ENCODE data around the gene FSD1L. TPM values are rescaled to one million over a fixed set of nuclear protein-coding genes. Genes with fewer than 3 reads are reported as not detected.

FSD1L gene
- total and polyA plus RNA-seq, 2 of the 13 experiments (the other 11 are each of a cell fraction or from before 2014, with no cell fraction given): 4.1 to 5.1 TPM

DNA sequence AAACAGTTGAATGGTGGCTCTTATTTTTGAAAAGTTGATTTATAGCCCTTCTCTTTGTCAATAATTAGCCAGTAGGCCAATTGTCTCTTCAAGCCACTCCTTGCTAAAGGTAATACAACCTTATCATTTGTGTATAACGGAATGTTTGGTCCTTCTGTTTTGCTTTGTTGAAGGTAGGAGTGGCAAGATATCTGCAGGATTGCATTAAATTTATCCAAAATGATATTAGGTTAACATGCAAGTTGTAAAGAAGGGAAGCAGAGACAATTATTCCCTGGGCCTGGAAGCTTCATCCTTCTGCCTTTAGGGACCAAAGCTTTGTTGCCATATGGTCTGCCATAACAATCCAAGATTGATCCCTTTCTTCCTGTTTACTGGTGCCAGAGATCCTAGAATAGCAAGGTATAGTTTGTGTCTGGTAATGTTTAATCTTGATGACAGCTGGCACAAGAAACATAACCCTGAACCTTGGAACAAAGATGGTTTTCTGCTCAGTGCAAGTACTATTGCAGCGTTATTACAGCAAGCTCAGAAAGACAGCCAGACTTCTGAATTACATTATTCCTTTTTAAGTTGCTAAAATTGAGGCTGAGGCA, 15.5 kb upstream of the FSD1L start (continued):
- TF ChIP-seq, protein P1, sequence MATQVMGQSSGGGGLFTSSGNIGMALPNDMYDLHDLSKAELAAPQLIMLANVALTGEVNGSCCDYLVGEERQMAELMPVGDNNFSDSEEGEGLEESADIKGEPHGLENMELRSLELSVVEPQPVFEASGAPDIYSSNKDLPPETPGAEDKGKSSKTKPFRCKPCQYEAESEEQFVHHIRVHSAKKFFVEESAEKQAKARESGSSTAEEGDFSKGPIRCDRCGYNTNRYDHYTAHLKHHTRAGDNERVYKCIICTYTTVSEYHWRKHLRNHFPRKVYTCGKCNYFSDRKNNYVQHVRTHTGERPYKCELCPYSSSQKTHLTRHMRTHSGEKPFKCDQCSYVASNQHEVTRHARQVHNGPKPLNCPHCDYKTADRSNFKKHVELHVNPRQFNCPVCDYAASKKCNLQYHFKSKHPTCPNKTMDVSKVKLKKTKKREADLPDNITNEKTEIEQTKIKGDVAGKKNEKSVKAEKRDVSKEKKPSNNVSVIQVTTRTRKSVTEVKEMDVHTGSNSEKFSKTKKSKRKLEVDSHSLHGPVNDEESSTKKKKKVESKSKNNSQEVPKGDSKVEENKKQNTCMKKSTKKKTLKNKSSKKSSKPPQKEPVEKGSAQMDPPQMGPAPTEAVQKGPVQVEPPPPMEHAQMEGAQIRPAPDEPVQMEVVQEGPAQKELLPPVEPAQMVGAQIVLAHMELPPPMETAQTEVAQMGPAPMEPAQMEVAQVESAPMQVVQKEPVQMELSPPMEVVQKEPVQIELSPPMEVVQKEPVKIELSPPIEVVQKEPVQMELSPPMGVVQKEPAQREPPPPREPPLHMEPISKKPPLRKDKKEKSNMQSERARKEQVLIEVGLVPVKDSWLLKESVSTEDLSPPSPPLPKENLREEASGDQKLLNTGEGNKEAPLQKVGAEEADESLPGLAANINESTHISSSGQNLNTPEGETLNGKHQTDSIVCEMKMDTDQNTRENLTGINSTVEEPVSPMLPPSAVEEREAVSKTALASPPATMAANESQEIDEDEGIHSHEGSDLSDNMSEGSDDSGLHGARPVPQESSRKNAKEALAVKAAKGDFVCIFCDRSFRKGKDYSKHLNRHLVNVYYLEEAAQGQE (IDR thresholded peaks at IDR 0.05; ENCODE audit: borderline replicate concordance in 1 of 2, low read depth in 1 of 2, low read length in 2 of 2): no peak
- TF ChIP-seq ERF (CRISPR knock-in tag; IDR thresholded peaks at IDR 0.05): peak; percentile 76
- TF ChIP-seq SYNCRIP (IDR thresholded peaks at IDR 0.05; ENCODE audit: insufficient read depth, low read depth, low read length): no peak
- TF ChIP-seq BCL6 (CRISPR knock-in tag; IDR thresholded peaks at IDR 0.05): peak; percentile 53; the same call in 1 of the 2 replicates
- TF ChIP-seq PAF1 (CRISPR knock-in tag; IDR thresholded peaks at IDR 0.05): no peak
- TF ChIP-seq, protein P2, sequence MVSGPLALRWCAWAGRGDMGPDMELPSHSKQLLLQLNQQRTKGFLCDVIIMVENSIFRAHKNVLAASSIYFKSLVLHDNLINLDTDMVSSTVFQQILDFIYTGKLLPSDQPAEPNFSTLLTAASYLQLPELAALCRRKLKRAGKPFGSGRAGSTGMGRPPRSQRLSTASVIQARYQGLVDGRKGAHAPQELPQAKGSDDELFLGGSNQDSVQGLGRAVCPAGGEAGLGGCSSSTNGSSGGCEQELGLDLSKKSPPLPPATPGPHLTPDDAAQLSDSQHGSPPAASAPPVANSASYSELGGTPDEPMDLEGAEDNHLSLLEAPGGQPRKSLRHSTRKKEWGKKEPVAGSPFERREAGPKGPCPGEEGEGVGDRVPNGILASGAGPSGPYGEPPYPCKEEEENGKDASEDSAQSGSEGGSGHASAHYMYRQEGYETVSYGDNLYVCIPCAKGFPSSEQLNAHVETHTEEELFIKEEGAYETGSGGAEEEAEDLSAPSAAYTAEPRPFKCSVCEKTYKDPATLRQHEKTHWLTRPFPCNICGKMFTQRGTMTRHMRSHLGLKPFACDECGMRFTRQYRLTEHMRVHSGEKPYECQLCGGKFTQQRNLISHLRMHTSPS (CRISPR knock-in tag; IDR thresholded peaks at IDR 0.05; ENCODE audit: low read depth): 0 out of 2 replicates have a peak, but pooled peaks have one; percentile 23
- TF ChIP-seq ZNF615 (CRISPR knock-in tag; IDR thresholded peaks at IDR 0.05; ENCODE audit: borderline replicate concordance): no peak
- TF ChIP-seq NR2C2 (CRISPR knock-in tag; IDR thresholded peaks at IDR 0.05; ENCODE audit: borderline replicate concordance): peak; percentile 32; the same call in 1 of the 2 replicates
- TF ChIP-seq ZFP36L1 (CRISPR knock-in tag; IDR thresholded peaks at IDR 0.05): no peak
- TF ChIP-seq FOXP1 (IDR thresholded peaks at IDR 0.05): no peak
- TF ChIP-seq FOXP1 (CRISPR knock-in tag; IDR thresholded peaks at IDR 0.05): peak; percentile 98
- no peak for TF ChIP-seq ZNF7 (CRISPR knock-in tag; IDR thresholded peaks at IDR 0.05)
- no peak for TF ChIP-seq TERF1 (CRISPR knock-in tag; IDR thresholded peaks at IDR 0.05)
- TF ChIP-seq ATF5 (CRISPR knock-in tag; IDR thresholded peaks at IDR 0.05; ENCODE audit: low read depth): no peak
- TF ChIP-seq FOXK1 (CRISPR knock-in tag; IDR thresholded peaks at IDR 0.05; ENCODE audit: borderline replicate concordance, low read depth): peak; percentile 82; the same call in 1 of the 2 replicates
- peak; percentile 33; the same call in 1 of the 2 replicates for TF ChIP-seq HNF4G (IDR thresholded peaks at IDR 0.05; ENCODE audit: borderline replicate concordance, low read depth, low read length)
- TF ChIP-seq HNF4G (CRISPR knock-in tag; IDR thresholded peaks at IDR 0.05; ENCODE audit: borderline replicate concordance, low read depth): no peak; the same call in 1 of the 2 replicates
- no peak; the same call in 1 of the 2 replicates for TF ChIP-seq GATA4 (IDR thresholded peaks at IDR 0.05; ENCODE audit: borderline replicate concordance, low read depth)
- TF ChIP-seq TBX2 (CRISPR knock-in tag; IDR thresholded peaks at IDR 0.05; ENCODE audit: borderline replicate concordance): 0 out of 2 replicates have a peak, but pooled peaks have one; percentile 19
- TF ChIP-seq HHEX (CRISPR knock-in tag; IDR thresholded peaks at IDR 0.05): peak; percentile 44; the same call in 1 of the 2 replicates
- TF ChIP-seq SOX6 (IDR thresholded peaks at IDR 0.05): no peak
- TF ChIP-seq SOX6 (CRISPR knock-in tag; IDR thresholded peaks at IDR 0.05): peak; percentile 95
- no peak for TF ChIP-seq FOXM1 (CRISPR knock-in tag; IDR thresholded peaks at IDR 0.05)
- TF ChIP-seq ESRRA (CRISPR knock-in tag; IDR thresholded peaks at IDR 0.05; ENCODE audit: low read depth): peak; percentile 29; the same call in 1 of the 2 replicates
- 0 out of 2 replicates have a peak, but pooled peaks have one; percentile 19 for TF ChIP-seq HDAC1 (CRISPR knock-in tag; IDR thresholded peaks at IDR 0.05)

All from HepG2 (cell line).